CD4-positive, alpha-beta T cell treated with Interleukin-2 at 100 ng/mL for 4 hours (primary cell): ENCODE data around the gene USH2A.
"Not testable (repeated sequence)": the region's sequence is repeated elsewhere in the genome, so short reads cannot be mapped to it uniquely, and the experiment has no call there.

ENCODE experiments used
- DNase-seq: peaks from one replicate; pipeline ENCODE4 v3.0.0-alpha.2; 2020; ENCODE audit warnings: low spot score

USH2A gene

DNA sequence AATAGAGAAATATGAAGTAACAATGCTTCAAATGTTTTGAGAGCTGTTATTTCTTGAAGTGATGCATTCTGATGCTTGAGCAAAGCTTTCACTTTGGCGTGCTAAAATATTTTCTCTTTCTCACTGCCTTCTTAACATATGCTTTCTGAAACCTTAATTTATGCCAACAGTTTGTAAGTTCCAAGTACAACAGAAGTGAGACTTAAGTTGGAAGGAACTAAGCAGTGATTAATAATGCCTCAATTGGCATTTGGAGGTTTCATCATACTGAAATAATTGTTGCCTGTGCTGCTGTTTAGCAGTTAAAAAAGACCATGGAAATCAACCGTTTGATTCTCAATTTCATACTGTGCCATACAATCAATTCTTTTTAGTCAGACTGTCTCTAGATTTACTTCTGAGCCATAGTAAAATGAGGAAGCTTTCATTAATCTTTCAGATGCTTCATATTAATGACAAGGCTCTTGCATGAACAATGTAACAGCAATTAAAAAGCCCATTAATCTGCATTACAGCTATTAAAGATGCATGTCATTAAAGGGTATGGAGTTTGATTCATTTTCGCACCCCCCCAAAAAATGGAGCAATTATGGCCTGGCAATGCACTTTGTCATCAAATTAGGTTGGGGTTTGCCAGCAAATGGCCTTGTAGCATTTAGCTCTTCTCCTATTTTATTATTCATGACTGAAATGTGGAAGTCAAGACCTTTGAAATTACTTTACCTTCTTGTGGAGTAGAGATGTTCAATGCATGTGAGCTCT lies 375.3 kb downstream of the USH2A start:
- no peak for DNase-seq

DNA sequence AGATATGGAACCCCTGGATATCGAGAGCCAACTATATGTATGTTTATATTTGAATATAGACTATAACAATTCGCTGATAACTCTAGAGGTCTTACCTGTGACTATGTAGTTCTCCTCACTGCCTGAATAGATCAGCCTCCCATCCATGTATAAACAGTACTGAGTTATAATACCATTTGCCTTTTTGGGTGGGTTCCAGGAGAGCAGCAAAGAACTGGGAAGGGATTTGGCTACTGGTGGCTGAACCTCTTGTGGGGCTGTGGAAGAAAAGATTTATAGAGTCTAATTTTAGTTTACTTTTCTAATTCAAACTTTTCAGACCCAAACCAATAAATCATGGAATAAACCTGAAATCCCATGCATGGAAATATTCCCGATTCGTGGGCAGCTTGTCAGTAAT lies 376.9 kb downstream of the USH2A start:
- no peak for DNase-seq

- DNase-seq: no peak
Observed at GRCh38 chr1:216045400-216045799, 377.8 kb downstream of the USH2A start.

- DNase-seq: no peak
Observed at GRCh38 chr1:216044538-216044937, 378.7 kb downstream of the USH2A start.

DNA sequence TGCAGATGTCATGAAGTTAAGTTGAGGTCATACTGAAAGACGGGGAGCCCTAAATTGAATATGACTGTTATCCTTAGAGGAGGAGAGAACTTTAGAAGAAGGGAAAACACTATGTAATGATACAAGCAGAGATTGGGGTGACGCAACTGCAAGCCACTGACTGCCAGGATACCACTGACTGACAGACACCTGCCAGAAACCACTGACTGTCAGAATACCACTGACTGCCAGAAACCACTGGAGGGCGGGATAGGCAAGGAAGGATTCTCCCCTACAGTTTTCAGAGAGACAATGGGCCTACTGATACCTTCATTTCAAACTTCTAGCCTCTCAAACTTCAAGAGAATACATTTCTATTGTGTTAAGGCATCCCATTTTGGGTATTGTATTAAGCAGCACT lies 388.7 kb downstream of the USH2A start:
- DNase-seq: no peak

DNA sequence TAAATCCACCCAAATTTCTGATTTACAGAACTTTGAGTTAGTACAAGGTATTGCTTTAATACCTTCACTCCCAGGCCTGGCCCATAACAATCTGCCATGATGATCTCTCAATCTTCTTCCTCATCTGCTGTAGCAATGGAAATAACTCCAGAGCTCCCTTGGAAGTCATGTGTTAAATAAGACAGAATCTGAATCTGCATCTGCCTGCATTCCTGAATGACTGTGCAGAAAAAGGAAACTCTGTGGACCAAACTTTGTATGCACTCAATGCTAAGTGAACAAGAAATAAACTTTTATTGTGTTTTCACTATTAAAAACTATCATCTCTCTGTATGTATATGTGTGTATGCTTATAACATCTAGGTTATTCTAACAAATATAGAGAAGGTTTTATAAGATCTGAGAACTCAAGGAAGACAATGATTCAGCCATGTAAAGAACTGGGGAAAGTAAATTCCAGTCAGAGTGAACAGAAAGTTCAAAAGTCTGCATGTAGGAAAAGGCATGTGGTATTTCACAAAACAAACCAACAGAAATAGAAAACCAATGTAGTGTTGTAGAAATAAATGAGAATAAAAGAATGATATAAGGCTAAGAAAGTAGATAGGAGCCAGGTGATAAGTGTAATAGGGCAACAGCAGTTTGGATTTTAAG lies 390.2 kb downstream of the USH2A start:
- DNase-seq: no peak

GRCh38 chr1:216032284-216032683 lies 391.0 kb downstream of the USH2A start:
- no peak for DNase-seq

DNA sequence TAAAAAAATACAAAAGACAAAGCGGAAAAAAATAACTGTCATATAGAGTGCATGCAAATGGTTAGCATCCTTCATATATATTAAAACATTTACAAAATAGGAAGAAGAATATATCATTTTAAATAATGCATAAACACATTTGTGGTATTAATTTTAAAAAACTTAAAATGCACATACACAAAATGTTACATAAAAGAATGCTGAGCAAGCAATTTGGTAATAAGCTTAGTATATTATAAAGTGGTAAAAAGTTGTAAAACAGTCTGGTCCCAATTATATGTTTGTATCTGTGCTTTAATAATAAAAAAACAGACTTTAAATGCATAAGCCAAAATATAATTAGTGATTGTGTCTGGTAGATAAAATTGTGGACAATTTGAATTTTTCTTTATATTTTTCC lies 394.6 kb downstream of the USH2A start:
- no peak for DNase-seq

DNA sequence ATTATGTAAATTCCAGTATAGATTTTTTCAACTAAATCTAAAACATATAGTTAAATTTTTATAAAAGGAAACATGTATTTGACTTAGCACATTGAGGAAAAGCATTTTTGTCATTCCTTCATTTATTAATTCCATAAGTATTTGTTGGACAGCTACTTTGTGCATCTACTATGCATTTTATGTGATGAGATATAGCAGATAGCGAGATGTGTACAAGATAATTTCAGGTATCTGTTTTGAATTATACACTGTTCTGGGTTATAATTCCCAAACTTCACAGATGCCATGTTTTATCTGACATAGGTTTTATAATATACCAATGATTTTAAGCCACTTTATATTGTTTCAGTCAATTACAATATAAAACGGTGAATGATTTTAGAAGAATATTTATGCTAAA lies 398.7 kb downstream of the USH2A start:
- DNase-seq: no peak

- DNase-seq: no peak
Observed at GRCh38 chr1:216020743-216021345, 402.4 kb downstream of the USH2A start.

DNA sequence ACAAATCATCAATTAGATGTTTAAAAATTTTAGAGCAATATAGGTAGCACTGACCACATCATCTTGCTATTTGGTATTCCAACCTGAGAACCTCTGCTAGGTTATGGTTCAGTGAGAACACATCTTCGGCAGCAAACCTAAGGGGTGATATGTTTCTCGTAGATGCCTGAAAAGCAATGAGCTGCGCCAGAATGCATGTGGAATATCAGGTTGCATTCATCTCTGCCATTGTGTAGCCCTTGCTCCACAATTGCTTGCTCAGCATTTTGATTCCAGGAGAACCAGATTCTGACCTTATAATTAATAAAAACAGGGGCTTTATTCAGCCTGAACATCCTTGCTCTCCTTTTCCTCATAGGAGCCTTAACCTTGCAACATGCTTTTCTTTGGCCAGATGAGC lies 408.1 kb downstream of the USH2A start:
- DNase-seq: no peak

- DNase-seq: no peak
Observed at GRCh38 chr1:216014086-216014485, 409.2 kb downstream of the USH2A start.

DNA sequence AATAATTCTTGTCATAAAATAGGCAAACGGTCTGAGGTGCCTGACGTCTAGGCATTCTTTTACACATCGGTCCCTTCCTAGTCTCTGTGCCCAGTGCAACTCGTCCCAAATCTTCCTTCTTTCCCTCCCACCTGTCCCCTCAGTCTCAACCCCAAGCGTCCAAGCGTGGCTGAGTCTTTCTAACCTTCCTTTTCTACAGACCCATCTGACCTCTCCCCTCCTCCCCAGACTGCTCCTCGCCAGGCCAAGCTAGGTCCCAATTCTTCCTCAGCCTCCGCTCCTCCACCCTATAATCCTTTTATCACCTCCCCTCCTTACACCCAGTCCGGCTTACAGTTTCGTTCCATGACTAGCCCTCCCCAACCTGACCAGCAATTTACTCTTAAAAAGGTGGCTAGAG lies 413.8 kb downstream of the USH2A start:
- DNase-seq: not testable (repeated sequence)

- DNase-seq: no peak
Observed at GRCh38 chr1:216005916-216006315, 417.3 kb downstream of the USH2A start.

DNA sequence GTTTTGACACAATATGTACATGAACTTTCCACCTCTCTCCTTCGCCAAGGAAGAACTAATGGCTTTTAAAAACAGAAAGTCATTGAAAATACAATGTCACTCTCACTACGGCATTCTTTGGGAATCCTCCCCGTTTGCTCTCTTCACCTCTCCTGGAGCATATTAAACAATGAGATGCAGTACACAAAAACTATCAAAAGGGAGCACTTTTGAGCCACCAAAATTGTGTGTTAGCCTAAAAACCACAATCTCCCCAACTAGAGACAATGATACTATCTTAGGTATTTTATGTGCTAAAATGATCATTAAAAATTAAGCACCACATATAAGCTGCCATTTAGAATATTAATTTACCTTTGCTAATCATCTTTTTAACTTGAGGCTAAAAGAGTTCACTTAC lies 430.6 kb downstream of the USH2A start:
- no peak for DNase-seq

DNA sequence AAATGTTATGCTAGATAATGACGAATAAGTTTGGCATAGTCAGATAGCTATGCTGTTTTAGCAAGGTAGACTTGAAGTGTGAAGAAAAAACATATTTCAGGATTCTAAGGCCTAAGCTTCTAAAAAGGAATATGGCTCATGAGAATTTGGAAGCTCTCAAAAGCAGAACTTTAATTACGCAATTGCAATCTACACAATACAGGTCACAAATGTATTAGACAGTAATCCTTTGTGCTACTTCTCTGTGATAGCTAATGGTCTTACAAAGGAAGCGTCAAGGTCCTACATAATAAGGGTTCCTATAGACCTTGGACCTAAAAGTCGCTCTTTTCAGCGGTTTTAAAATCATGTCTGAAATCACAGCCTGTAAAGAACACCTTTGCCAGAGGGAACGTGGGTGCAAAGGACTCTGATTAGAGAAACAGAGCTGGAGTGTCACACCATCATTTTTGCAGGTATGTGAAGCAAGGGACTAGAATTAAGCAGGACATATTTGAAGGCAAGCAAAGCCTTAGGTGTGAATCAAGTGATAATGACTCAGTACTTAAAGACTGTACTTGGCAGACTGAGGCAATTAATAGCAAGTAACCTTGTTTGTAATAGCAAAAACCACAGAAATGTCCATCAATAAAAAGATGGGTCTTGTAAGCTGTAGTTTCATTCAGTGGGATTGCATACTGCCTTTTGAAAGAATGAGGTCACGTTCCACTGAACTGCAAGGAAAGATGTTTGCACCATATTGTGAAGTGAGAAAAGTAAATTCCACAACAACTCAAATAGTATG lies 436.0 kb downstream of the USH2A start:
- DNase-seq: no peak

- DNase-seq: no peak
Observed at GRCh38 chr1:215986401-215986800, 436.8 kb downstream of the USH2A start.

- no peak for DNase-seq
Observed at GRCh38 chr1:215983680-215984079, 439.6 kb downstream of the USH2A start.

GRCh38 chr1:215971793-215972441 lies 451.3 kb downstream of the USH2A start:
- no peak for DNase-seq

GRCh38 chr1:215970406-215970805 lies 452.8 kb downstream of the USH2A start:
- no peak for DNase-seq

DNA sequence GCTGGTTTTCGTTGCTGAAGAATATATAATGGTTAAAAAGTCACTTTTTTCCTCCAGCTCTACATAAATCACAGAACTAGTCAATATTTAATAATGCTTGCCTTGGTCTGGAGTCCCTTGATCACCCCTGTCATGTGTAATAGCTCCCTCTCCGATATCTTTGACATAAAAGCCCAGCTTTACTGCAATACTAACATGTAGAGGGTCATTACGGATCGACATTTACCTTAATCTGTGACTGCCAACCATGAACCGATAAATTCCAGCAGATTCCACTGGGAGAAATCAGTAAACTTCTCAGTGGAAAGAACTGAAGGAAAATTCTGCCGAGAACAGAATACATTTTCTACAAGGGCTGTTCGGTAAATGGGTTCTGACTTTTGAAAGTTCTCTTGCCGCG lies 459.6 kb downstream of the USH2A start:
- DNase-seq: no peak

- no peak for DNase-seq
Observed at GRCh38 chr1:215963040-215963439, 460.2 kb downstream of the USH2A start.
